ENCODE data around the gene ASTE1. TPM values are rescaled to one million over a fixed set of nuclear protein-coding genes. Genes with fewer than 3 reads are reported as not detected.

ASTE1 gene
- total and polyA plus RNA-seq, 2 of the 8 experiments (the other 6 are each of a cell fraction or from before 2014, with no cell fraction given) = 6.4 TPM; not detected in 1

DNA sequence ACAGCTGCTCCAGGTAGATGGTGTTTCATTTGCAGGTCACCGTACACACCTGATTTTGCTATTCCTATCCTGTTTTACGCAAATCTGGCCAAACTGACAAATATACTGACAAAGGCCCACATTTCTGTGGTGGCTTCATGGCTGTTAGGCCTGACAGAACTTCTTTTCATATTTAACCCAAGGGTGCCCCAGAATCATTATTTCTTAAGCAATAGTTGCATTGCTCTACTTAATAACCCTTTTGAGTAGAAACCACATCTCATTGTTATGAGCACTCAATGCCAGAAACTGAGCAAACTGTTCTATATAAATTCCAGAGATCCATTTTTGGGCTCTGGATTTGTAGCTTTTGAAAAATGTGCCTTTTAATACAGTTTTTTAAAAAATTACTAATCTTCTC lies 19.4 kb downstream of the ASTE1 start (continued):
- TF ChIP-seq, protein P1, sequence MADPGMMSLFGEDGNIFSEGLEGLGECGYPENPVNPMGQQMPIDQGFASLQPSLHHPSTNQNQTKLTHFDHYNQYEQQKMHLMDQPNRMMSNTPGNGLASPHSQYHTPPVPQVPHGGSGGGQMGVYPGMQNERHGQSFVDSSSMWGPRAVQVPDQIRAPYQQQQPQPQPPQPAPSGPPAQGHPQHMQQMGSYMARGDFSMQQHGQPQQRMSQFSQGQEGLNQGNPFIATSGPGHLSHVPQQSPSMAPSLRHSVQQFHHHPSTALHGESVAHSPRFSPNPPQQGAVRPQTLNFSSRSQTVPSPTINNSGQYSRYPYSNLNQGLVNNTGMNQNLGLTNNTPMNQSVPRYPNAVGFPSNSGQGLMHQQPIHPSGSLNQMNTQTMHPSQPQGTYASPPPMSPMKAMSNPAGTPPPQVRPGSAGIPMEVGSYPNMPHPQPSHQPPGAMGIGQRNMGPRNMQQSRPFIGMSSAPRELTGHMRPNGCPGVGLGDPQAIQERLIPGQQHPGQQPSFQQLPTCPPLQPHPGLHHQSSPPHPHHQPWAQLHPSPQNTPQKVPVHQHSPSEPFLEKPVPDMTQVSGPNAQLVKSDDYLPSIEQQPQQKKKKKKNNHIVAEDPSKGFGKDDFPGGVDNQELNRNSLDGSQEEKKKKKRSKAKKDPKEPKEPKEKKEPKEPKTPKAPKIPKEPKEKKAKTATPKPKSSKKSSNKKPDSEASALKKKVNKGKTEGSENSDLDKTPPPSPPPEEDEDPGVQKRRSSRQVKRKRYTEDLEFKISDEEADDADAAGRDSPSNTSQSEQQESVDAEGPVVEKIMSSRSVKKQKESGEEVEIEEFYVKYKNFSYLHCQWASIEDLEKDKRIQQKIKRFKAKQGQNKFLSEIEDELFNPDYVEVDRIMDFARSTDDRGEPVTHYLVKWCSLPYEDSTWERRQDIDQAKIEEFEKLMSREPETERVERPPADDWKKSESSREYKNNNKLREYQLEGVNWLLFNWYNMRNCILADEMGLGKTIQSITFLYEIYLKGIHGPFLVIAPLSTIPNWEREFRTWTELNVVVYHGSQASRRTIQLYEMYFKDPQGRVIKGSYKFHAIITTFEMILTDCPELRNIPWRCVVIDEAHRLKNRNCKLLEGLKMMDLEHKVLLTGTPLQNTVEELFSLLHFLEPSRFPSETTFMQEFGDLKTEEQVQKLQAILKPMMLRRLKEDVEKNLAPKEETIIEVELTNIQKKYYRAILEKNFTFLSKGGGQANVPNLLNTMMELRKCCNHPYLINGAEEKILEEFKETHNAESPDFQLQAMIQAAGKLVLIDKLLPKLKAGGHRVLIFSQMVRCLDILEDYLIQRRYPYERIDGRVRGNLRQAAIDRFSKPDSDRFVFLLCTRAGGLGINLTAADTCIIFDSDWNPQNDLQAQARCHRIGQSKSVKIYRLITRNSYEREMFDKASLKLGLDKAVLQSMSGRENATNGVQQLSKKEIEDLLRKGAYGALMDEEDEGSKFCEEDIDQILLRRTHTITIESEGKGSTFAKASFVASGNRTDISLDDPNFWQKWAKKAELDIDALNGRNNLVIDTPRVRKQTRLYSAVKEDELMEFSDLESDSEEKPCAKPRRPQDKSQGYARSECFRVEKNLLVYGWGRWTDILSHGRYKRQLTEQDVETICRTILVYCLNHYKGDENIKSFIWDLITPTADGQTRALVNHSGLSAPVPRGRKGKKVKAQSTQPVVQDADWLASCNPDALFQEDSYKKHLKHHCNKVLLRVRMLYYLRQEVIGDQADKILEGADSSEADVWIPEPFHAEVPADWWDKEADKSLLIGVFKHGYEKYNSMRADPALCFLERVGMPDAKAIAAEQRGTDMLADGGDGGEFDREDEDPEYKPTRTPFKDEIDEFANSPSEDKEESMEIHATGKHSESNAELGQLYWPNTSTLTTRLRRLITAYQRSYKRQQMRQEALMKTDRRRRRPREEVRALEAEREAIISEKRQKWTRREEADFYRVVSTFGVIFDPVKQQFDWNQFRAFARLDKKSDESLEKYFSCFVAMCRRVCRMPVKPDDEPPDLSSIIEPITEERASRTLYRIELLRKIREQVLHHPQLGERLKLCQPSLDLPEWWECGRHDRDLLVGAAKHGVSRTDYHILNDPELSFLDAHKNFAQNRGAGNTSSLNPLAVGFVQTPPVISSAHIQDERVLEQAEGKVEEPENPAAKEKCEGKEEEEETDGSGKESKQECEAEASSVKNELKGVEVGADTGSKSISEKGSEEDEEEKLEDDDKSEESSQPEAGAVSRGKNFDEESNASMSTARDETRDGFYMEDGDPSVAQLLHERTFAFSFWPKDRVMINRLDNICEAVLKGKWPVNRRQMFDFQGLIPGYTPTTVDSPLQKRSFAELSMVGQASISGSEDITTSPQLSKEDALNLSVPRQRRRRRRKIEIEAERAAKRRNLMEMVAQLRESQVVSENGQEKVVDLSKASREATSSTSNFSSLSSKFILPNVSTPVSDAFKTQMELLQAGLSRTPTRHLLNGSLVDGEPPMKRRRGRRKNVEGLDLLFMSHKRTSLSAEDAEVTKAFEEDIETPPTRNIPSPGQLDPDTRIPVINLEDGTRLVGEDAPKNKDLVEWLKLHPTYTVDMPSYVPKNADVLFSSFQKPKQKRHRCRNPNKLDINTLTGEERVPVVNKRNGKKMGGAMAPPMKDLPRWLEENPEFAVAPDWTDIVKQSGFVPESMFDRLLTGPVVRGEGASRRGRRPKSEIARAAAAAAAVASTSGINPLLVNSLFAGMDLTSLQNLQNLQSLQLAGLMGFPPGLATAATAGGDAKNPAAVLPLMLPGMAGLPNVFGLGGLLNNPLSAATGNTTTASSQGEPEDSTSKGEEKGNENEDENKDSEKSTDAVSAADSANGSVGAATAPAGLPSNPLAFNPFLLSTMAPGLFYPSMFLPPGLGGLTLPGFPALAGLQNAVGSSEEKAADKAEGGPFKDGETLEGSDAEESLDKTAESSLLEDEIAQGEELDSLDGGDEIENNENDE (IDR thresholded peaks at IDR 0.05; ENCODE audit: insufficient replicate concordance, low read length) = no peak
- TF ChIP-seq SRF (IDR thresholded peaks at IDR 0.05; ENCODE audit: low read depth, low read length) (no peak), YY1 (IDR thresholded peaks at IDR 0.05; ENCODE audit: low read depth, low read length) (no peak), EP300 (IDR thresholded peaks at IDR 0.05; ENCODE audit: borderline replicate concordance in 1 of 2, low read depth in 2 of 2, low read length in 2 of 2) (no peak), ASH2L (IDR thresholded peaks at IDR 0.05; ENCODE audit: low read length) (no peak), HDAC2 (IDR thresholded peaks at IDR 0.05; ENCODE audit: borderline replicate concordance in 1 of 2, low read depth in 2 of 2, low read length in 2 of 2) (no peak), CHD1 (IDR thresholded peaks at IDR 0.05; ENCODE audit: low read depth, low read length) (no peak), SIN3A (conservative IDR thresholded peaks at IDR 0.05 in 1 of 2, IDR thresholded peaks at IDR 0.05 in 1 of 2; ENCODE audit: low read depth in 1 of 2, low read length in 2 of 2) (no peak), MAFK (IDR thresholded peaks at IDR 0.05; ENCODE audit: low read depth, low read length) (no peak), TEAD4 (IDR thresholded peaks at IDR 0.05; ENCODE audit: low read depth, low read length) (no peak)
- TF ChIP-seq, protein P2, sequence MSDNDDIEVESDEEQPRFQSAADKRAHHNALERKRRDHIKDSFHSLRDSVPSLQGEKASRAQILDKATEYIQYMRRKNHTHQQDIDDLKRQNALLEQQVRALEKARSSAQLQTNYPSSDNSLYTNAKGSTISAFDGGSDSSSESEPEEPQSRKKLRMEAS (IDR thresholded peaks at IDR 0.05) = no peak
